Lower lobe of right lung (tissue), 2 donors: Measurements from ENCODE around the gene TENT4B. TPM values are rescaled to one million over a fixed set of nuclear protein-coding genes. Genes with fewer than 3 reads are reported as not detected.
"Not testable (repeated sequence)": the region's sequence is repeated elsewhere in the genome, so short reads cannot be mapped to it uniquely, and the experiment has no call there.

Experiments used
- ATAC-seq, 2 donors: fragments of 200-7000 bp; cut with Tn5 transposase; one replicate each; pipeline ENCODE4 v1.9.1; 2020 to 2022; ENCODE audit warnings: mild to moderate bottlenecking in 2 of 2, moderate library complexity in 2 of 2
- DNase-seq: peaks from one replicate; pipeline ENCODE4 v3.0.0-alpha.2; 2020
- H3K27ac ChIP-seq: fragments of 200-600 bp; one replicate; pipeline ENCODE4 v1.8.0; 2022
- H3K27me3 ChIP-seq: fragments of 200-600 bp; one replicate; pipeline ENCODE4 v1.8.0; 2022; ENCODE audit warnings: low read depth
- H3K36me3 ChIP-seq: fragments of 200-600 bp; one replicate; pipeline ENCODE4 v1.8.0; 2022; ENCODE audit warnings: mild to moderate bottlenecking
- H3K4me1 ChIP-seq: fragments of 200-600 bp; one replicate; pipeline ENCODE4 v1.8.0; 2022
- H3K4me3 ChIP-seq: fragments of 200-600 bp; one replicate; pipeline ENCODE4 v1.8.0; 2022; ENCODE audit warnings: mild to moderate bottlenecking
- H3K9me3 ChIP-seq: fragments of 200-600 bp; one replicate; pipeline ENCODE4 v1.8.0; 2022
- intact Hi-C: fragments of 100-400 bp; cut with DNase I; formaldehyde crosslinking; loops from one replicate; pipeline ENCODE4 v1.11.0; 2022
- total RNA-seq: library from RNA; stranded (reverse); fragmentation: NEBNext Ultra II Directional; extraction: Animal tissue kit (Norgen Biotek cat#: 25700); gene quantifications from one replicate; pipeline ENCODE4 v1.2.1, GENCODE V29; 2021
- TF ChIP-seq, protein P1 (sequence below): fragments of 200-600 bp; IDR thresholded peaks from one replicate; pipeline ENCODE4 v1.8.0; 2022; ENCODE audit warnings: antibody characterized with exemption, mild to moderate bottlenecking
- donor health status: DM: no; HTN: yes; CAD: no; lungs with severe emphysema.

TENT4B gene
- total RNA-seq, 1 donor from 2014 or later, result 12.8 TPM

GRCh38 chr16:50166511-50167500, 13.7 kb downstream of the TENT4B start:
- Histone ChIP-seq H3K27me3 (no peaks in the 10 kb centered on the region), H3K4me1 (peaks cover 44% of the 10 kb centered on the region), H3K9me3 (no peaks in the 10 kb centered on the region), H3K4me3 (no peak overlapping the region), H3K36me3 (no peaks in the 10 kb centered on the region), H3K27ac (no peak overlapping the region)
- intact Hi-C loops, result no loop called here
- DNase-seq (no peak), ATAC-seq (no peak)
- TF ChIP-seq, protein P1, sequence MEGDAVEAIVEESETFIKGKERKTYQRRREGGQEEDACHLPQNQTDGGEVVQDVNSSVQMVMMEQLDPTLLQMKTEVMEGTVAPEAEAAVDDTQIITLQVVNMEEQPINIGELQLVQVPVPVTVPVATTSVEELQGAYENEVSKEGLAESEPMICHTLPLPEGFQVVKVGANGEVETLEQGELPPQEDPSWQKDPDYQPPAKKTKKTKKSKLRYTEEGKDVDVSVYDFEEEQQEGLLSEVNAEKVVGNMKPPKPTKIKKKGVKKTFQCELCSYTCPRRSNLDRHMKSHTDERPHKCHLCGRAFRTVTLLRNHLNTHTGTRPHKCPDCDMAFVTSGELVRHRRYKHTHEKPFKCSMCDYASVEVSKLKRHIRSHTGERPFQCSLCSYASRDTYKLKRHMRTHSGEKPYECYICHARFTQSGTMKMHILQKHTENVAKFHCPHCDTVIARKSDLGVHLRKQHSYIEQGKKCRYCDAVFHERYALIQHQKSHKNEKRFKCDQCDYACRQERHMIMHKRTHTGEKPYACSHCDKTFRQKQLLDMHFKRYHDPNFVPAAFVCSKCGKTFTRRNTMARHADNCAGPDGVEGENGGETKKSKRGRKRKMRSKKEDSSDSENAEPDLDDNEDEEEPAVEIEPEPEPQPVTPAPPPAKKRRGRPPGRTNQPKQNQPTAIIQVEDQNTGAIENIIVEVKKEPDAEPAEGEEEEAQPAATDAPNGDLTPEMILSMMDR, result no peak

DNA sequence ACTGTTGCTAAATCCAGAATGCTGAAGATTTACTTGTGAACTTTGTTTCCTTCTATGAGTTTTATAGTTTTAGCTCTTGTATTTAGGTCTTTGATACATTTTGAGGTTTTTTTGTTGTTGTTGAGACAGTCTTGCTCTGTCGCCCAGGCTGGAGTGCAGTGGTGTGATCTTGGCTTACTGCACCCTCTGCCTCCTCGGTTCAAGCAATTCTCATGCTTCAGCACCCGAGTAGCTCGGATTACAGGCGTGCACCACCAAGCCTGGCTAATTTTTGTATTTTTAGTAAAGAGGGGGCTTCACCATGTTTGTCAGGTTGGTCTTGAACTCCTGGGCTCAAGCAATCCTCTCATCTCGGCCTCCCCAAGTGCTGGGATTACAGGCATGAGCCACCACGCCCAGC, 14.4 kb downstream of the TENT4B start:
- Histone ChIP-seq H3K9me3 (no peaks in the 10 kb centered on the region), H3K4me1 (peaks cover 51% of the 10 kb centered on the region), H3K36me3 (no peaks in the 10 kb centered on the region), H3K27me3 (no peaks in the 10 kb centered on the region), H3K4me3 (no peak overlapping the region), H3K27ac (no peak overlapping the region)
- intact Hi-C loops, result no loop called here
- TF ChIP-seq, protein P1, result no peak
- no peak for ATAC-seq
- DNase-seq, result no peak

DNA sequence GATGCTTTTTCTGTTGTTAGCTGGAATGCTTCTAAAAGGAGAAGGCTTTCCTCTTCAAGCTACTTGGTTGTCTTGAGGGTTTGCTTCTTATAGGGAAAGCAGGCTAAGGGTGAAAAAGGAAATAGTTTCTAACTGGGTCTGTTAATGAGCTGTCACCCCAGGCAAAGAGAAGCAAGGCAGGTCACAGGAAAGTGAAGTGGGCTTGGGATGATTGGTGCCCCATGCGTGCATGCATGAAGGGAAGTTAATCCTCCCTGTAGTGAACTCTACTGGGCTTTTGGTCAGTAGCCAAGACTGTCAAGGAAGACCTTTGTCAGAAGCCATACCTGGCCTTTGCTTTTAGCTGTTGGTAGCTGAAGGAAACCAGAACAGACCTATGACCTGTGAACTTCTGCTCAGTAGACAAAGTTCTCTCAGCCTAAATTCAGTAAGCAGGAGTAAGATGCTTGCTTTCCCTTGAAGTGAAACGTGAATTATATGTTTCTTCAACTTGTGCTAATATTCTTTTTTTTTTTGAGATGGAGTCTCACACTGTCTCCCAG, 16.5 kb downstream of the TENT4B start:
- Histone ChIP-seq H3K9me3 (no peaks in the 10 kb centered on the region), H3K4me1 (peaks cover 46% of the 10 kb centered on the region), H3K4me3 (no peak overlapping the region), H3K27me3 (no peaks in the 10 kb centered on the region), H3K27ac (no peak overlapping the region), H3K36me3 (no peaks in the 10 kb centered on the region)
- TF ChIP-seq, protein P1, result no peak
- intact Hi-C loops, result no loop called here
- ATAC-seq (no peak), DNase-seq (no peak)

GRCh38 chr16:50171773-50172172, 18.7 kb downstream of the TENT4B start:
- H3K9me3 ChIP-seq, intact Hi-C loops, H3K27me3 ChIP-seq, H3K4me3 ChIP-seq, H3K36me3 ChIP-seq, DNase-seq, H3K27ac ChIP-seq: not testable (repeated sequence)
- H3K4me1 ChIP-seq, result peaks cover 40% of the 10 kb centered on the region
- peak in 1 of 2 donors; percentile 70 for ATAC-seq

- ATAC-seq (no peak), DNase-seq (no peak)
- H3K4me3 ChIP-seq, result no peak overlapping the region
- H3K27me3 ChIP-seq, result no peaks in the 10 kb centered on the region
- H3K9me3 ChIP-seq, result no peaks in the 10 kb centered on the region
- H3K27ac ChIP-seq, result no peak overlapping the region
- TF ChIP-seq, protein P1, result no peak
- no peaks in the 10 kb centered on the region for H3K36me3 ChIP-seq
- H3K4me1 ChIP-seq, result peaks cover 34% of the 10 kb centered on the region
- intact Hi-C loops, result no loop called here
Measured at GRCh38 chr16:50172195-50172922, 19.3 kb downstream of the TENT4B start.
